Measurements from ENCODE around the gene SIM2.

Gene SIM2

GRCh38 chr21:36776981-36777617, 78.2 kb downstream of the SIM2 start:
- TF ChIP-seq CTCF (conservative IDR thresholded peaks at IDR 0.05; ENCODE audit: low read depth, low read length): no peak
- DNase-seq (ENCODE audit: low read depth): no peak
- no peak overlapping the region for H3K4me3 ChIP-seq (ENCODE audit: low read length)

DNA sequence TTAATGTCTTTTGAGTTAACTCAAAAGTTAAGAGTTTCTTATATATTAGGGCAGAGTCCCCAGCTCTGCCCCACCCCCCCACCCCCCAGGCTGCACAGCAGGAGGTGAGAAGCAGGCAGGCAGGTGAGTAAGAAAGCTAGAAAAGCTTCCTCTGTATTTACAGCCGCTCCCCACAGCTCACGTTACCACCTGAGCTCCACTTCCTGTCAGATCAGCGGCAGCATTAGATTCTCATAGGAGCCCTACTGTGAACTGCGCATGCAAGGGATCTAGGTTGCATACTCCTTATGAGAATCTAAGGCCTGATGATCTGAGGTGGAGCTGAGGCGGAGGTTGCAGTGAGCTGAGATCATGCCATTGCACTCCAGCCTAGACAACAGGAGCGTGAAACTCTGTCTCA, 81.9 kb downstream of the SIM2 start:
- DNase-seq (ENCODE audit: low read depth): no peak
- H3K4me3 ChIP-seq (ENCODE audit: low read length): no peak overlapping the region
- TF ChIP-seq CTCF (conservative IDR thresholded peaks at IDR 0.05; ENCODE audit: low read depth, low read length): no peak

GRCh38 chr21:36783612-36784374, 84.9 kb downstream of the SIM2 start:
- no peak for TF ChIP-seq CTCF (conservative IDR thresholded peaks at IDR 0.05; ENCODE audit: low read depth, low read length)
- no peak for DNase-seq (ENCODE audit: low read depth)
- H3K4me3 ChIP-seq (ENCODE audit: low read length): no peak overlapping the region

DNA sequence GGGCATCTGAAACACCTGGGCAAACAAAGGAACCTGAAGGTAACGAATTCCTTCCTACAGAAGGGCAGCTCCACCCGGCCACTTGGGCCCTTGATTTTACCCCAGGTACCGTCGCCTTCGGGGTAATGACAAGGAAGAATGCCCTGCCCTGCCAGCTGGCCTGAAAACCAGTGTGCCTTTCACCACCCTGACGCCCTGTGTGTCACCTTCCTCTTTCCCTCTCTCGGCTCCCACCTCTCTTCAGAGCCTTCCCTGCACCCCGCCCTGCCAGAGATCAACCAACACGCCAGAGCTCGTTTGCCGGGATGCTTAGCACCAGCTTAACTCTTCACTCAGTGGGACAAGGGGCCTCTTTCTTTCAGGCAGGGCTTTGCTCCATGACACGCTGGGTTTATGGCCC, 86.0 kb downstream of the SIM2 start:
- no peak for TF ChIP-seq CTCF (conservative IDR thresholded peaks at IDR 0.05; ENCODE audit: low read depth, low read length)
- no peak for DNase-seq (ENCODE audit: low read depth)
- no peak overlapping the region for H3K4me3 ChIP-seq (ENCODE audit: low read length)

- no peak for DNase-seq (ENCODE audit: low read depth)
- H3K4me3 ChIP-seq (ENCODE audit: low read length): no peak overlapping the region
- TF ChIP-seq CTCF (conservative IDR thresholded peaks at IDR 0.05; ENCODE audit: low read depth, low read length): no peak
These were observed 86.7 kb downstream of the SIM2 start for GRCh38 chr21:36785615-36786014.

DNA sequence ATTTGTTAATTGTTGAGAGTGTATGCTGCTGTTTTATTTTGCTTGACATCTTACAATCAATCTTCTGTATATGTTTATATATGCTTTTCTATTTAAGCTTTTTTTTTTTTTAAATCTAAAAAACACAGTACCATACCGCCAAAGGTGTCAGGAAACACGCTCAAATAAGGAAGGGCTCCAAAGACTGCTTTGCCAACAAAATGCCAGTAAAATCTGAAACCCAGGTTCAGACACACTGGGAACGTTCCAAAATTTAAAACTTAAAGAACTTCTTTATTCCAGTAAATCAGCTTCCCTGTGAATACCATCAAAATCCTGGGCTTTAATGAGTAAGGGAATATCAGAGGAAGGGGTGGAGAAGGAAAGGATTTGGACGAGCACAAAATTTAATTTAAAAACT, 87.3 kb downstream of the SIM2 start:
- H3K4me3 ChIP-seq (ENCODE audit: low read length): no peak overlapping the region
- no peak for DNase-seq (ENCODE audit: low read depth)
- TF ChIP-seq CTCF (conservative IDR thresholded peaks at IDR 0.05; ENCODE audit: low read depth, low read length): no peak

- no peak for DNase-seq (ENCODE audit: low read depth)
- TF ChIP-seq CTCF (conservative IDR thresholded peaks at IDR 0.05; ENCODE audit: low read depth, low read length): no peak
These were observed 89.3 kb downstream of the SIM2 start for GRCh38 chr21:36788120-36788638.

More at GRCh38 chr21:36788120-36788638, 89.3 kb downstream of the SIM2 start:
- H3K4me3 ChIP-seq (ENCODE audit: low read length): no peak overlapping the region

Data from retinal pigment epithelial cell (primary cell).